ENCODE data around the gene HSD17B14. TPM values are rescaled to one million over a fixed set of nuclear protein-coding genes. Genes with fewer than 3 reads are reported as not detected.
A peak's percentile ranks its signal among the peaks of the same experiment; 100 is the strongest.

Gene HSD17B14
- total and polyA plus RNA-seq, 2 of the 13 experiments (the other 11 are each of a cell fraction or from before 2014, with no cell fraction given) = 0.58 to 1.2 TPM

GRCh38 chr19:48872884-48873475, 36.7 kb upstream of the HSD17B14 start (continued):
- TF ChIP-seq, protein P1, sequence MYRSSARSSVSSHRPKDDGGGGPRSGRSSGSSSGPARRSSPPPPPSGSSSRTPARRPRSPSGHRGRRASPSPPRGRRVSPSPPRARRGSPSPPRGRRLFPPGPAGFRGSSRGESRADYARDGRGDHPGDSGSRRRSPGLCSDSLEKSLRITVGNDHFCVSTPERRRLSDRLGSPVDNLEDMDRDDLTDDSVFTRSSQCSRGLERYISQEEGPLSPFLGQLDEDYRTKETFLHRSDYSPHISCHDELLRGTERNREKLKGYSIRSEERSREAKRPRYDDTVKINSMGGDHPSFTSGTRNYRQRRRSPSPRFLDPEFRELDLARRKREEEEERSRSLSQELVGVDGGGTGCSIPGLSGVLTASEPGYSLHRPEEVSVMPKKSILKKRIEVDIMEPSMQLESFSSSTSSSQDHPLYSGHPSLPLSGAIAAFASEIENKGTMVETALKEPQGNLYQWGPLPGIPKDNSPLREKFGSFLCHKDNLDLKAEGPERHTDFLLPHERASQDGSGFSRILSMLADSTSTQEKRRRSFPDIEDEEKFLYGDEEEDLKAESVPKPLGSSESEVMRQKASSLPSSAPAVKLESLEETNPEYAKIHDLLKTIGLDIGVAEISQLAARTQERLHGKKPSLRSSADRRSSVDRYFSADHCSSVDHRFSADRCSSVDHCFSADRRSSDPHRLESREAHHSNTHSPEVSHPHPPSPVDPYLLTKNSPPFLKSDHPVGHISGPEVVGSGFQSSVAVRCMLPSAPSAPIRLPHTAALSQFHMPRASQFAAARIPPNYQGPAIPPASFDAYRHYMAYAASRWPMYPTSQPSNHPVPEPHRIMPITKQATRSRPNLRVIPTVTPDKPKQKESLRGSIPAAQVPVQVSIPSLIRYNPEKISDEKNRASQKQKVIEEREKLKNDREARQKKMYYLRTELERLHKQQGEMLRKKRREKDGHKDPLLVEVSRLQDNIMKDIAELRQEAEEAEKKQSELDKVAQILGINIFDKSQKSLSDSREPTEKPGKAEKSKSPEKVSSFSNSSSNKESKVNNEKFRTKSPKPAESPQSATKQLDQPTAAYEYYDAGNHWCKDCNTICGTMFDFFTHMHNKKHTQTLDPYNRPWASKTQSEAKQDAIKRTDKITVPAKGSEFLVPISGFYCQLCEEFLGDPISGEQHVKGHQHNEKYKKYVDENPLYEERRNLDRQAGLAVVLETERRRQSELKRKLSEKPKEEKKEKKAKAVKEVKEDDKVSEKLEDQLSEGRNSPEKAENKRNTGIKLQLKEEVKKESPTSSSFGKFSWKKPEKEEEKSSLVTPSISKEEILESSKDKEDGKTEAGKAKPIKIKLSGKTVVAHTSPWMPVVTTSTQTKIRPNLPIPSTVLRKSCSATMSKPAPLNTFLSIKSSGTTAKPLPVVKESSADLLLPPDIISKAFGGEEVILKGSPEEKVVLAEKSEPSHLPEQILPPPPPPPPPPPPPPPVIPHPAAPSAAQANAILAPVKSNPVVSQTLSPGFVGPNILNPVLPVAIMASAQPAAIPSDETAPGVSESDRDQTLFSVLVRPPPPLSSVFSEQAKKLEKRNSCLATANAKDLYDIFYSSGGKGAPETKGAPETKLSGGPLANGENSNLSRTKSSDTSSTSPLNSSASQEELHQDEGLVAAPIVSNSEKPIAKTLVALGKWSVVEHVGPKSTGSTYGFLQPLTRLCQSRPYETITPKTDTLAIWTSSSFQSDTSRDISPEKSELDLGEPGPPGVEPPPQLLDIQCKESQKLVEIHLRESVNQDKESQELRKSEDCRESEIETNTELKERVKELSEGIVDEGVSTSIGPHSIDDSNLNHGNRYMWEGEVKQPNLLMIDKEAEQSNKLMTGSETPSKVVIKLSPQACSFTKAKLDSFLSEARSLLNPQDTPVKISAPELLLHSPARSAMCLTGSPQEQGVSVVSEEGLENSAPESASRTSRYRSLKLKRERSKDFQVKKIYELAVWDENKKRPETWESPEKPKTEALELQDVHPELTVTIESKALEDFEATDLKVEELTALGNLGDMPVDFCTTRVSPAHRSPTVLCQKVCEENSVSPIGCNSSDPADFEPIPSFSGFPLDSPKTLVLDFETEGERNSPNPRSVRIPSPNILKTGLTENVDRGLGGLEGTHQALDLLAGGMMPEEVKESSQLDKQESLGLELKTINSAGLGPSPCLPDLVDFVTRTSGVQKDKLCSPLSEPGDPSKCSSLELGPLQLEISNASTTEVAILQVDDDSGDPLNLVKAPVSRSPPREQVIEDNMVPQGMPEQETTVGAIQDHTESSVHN (CRISPR knock-in tag; IDR thresholded peaks at IDR 0.05) = no peak
- peak; percentile 40; the same call in 1 of the 2 replicates for TF ChIP-seq ZNF430 (CRISPR knock-in tag; IDR thresholded peaks at IDR 0.05)
- TF ChIP-seq ZNF451 (CRISPR knock-in tag; IDR thresholded peaks at IDR 0.05) = no peak
- no peak for TF ChIP-seq ZNF253 (CRISPR knock-in tag; IDR thresholded peaks at IDR 0.05; ENCODE audit: borderline replicate concordance)
- TF ChIP-seq KDM2A (CRISPR knock-in tag; IDR thresholded peaks at IDR 0.05; ENCODE audit: borderline replicate concordance, low read depth) = no peak
- TF ChIP-seq ZNF674 (CRISPR knock-in tag; IDR thresholded peaks at IDR 0.05; ENCODE audit: low read depth) = no peak
- TF ChIP-seq NR2F1 (CRISPR knock-in tag; IDR thresholded peaks at IDR 0.05) = 0 out of 4 replicates have a peak, but pooled peaks of 1 of the 2 experiments have one; percentile 42
- no peak for TF ChIP-seq REPIN1 (CRISPR knock-in tag; IDR thresholded peaks at IDR 0.05; ENCODE audit: borderline replicate concordance, low read depth)
- no peak for TF ChIP-seq PRDM15 (CRISPR knock-in tag; IDR thresholded peaks at IDR 0.05)
- TF ChIP-seq, protein P2, sequence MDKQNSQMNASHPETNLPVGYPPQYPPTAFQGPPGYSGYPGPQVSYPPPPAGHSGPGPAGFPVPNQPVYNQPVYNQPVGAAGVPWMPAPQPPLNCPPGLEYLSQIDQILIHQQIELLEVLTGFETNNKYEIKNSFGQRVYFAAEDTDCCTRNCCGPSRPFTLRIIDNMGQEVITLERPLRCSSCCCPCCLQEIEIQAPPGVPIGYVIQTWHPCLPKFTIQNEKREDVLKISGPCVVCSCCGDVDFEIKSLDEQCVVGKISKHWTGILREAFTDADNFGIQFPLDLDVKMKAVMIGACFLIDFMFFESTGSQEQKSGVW (CRISPR knock-in tag; IDR thresholded peaks at IDR 0.05; ENCODE audit: borderline replicate concordance) = no peak
- TF ChIP-seq HOXA7 (CRISPR knock-in tag; IDR thresholded peaks at IDR 0.05) = no peak
- TF ChIP-seq, protein P3, sequence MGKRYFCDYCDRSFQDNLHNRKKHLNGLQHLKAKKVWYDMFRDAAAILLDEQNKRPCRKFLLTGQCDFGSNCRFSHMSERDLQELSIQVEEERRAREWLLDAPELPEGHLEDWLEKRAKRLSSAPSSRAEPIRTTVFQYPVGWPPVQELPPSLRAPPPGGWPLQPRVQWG (CRISPR knock-in tag; IDR thresholded peaks at IDR 0.05; ENCODE audit: borderline replicate concordance, low read depth) = no peak
- TF ChIP-seq AGO2 (optimal IDR thresholded peaks at IDR 0.05; ENCODE audit: low read depth, low read length) = no peak
- TF ChIP-seq ZNF460 (CRISPR knock-in tag; IDR thresholded peaks at IDR 0.05; ENCODE audit: borderline replicate concordance) = no peak
- TF ChIP-seq, protein P4, sequence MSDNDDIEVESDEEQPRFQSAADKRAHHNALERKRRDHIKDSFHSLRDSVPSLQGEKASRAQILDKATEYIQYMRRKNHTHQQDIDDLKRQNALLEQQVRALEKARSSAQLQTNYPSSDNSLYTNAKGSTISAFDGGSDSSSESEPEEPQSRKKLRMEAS (IDR thresholded peaks at IDR 0.05) = 0 out of 2 replicates have a peak, but pooled peaks have one; percentile 11

All from HepG2 (cell line).